ENCODE data around the gene SACM1L. TPM values are rescaled to one million over a fixed set of nuclear protein-coding genes. Genes with fewer than 3 reads are reported as not detected.

Gene SACM1L
- total RNA-seq, 1 donor from 2014 or later, result 27.8 TPM

GRCh38 chr3:45765958-45766357 is 76.8 kb downstream of the SACM1L start:
- DNase-seq (ENCODE audit: low read depth, low spot score), result no peak

- no peak for DNase-seq (ENCODE audit: low read depth, low spot score)
Observed at GRCh38 chr3:45771166-45771775, 82.1 kb downstream of the SACM1L start.

- no peak for DNase-seq (ENCODE audit: low read depth, low spot score)
Observed at GRCh38 chr3:45771831-45772230, 82.6 kb downstream of the SACM1L start.

GRCh38 chr3:45772341-45773035 is 83.3 kb downstream of the SACM1L start:
- no peak for DNase-seq (ENCODE audit: low read depth, low spot score)

- no peak for DNase-seq (ENCODE audit: low read depth, low spot score)
Observed at GRCh38 chr3:45773072-45773471, 83.9 kb downstream of the SACM1L start.

- DNase-seq (ENCODE audit: low read depth, low spot score), result peak; percentile 11
Observed at GRCh38 chr3:45773714-45774449, 84.7 kb downstream of the SACM1L start.

GRCh38 chr3:45774581-45775521 is 85.7 kb downstream of the SACM1L start:
- no peak for DNase-seq (ENCODE audit: low read depth, low spot score)

- no peak for DNase-seq (ENCODE audit: low read depth, low spot score)
Observed at GRCh38 chr3:45775571-45776300, 86.5 kb downstream of the SACM1L start.

GRCh38 chr3:45776301-45776595 is 87.1 kb downstream of the SACM1L start:
- DNase-seq (ENCODE audit: low read depth, low spot score), result no peak

- no peak for DNase-seq (ENCODE audit: low read depth, low spot score)
Observed at GRCh38 chr3:45776611-45777010, 87.4 kb downstream of the SACM1L start.

GRCh38 chr3:45777111-45777745 is 88.0 kb downstream of the SACM1L start:
- no peak for DNase-seq (ENCODE audit: low read depth, low spot score)

- DNase-seq (ENCODE audit: low read depth, low spot score), result no peak
Observed at GRCh38 chr3:45777746-45778386, 88.7 kb downstream of the SACM1L start.

GRCh38 chr3:45778761-45779201 is 89.6 kb downstream of the SACM1L start:
- no peak for DNase-seq (ENCODE audit: low read depth, low spot score)

GRCh38 chr3:45779746-45780735 is 90.8 kb downstream of the SACM1L start:
- DNase-seq (ENCODE audit: low read depth, low spot score), result no peak

- DNase-seq (ENCODE audit: low read depth, low spot score), result no peak
Observed at GRCh38 chr3:45781271-45781670, 92.1 kb downstream of the SACM1L start.

- no peak for DNase-seq (ENCODE audit: low read depth, low spot score)
Observed at GRCh38 chr3:45781841-45782240, 92.6 kb downstream of the SACM1L start.

GRCh38 chr3:45782381-45782780 is 93.2 kb downstream of the SACM1L start:
- DNase-seq (ENCODE audit: low read depth, low spot score), result no peak

- DNase-seq (ENCODE audit: low read depth, low spot score), result no peak
Observed at GRCh38 chr3:45783667-45784066, 94.5 kb downstream of the SACM1L start.

Data from pulmonary artery endothelial cell (primary cell).